GM21381 (cell line): Measurements from ENCODE around the gene C1orf226.

Source experiments
- ATAC-seq: cut with Tn5 transposase; IDR thresholded peaks from one replicate; pipeline ENCODE4 v1.9.1; 2021; ENCODE audit warnings: mild to moderate bottlenecking, moderate library complexity; ENCODE audit not compliant: unreplicated experiment

The C1orf226 gene

GRCh38 chr1:162384116-162384515, 2.6 kb downstream of the C1orf226 start:
- ATAC-seq: no peak

- ATAC-seq: no peak
These were observed 3.2 kb downstream of the C1orf226 start for GRCh38 chr1:162384601-162385279.

DNA sequence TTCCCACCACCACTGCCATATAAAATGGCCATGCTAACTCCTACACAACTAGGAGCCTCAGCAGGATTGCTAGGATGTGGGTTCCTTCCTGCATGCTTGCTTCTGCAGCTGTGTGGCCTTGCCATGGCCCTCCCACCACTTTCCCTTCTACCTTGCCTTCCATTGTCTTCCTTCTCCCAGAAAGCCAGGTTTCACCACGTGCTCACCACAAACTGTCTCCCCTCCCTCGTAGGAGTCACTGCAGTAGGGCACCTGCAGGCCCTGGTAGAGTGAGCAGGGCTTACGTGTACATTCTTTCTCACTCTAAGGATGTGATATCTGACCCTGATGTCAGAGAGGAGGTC, 3.7 kb downstream of the C1orf226 start:
- ATAC-seq: no peak

GRCh38 chr1:162385702-162386101, 4.2 kb downstream of the C1orf226 start:
- ATAC-seq: no peak

DNA sequence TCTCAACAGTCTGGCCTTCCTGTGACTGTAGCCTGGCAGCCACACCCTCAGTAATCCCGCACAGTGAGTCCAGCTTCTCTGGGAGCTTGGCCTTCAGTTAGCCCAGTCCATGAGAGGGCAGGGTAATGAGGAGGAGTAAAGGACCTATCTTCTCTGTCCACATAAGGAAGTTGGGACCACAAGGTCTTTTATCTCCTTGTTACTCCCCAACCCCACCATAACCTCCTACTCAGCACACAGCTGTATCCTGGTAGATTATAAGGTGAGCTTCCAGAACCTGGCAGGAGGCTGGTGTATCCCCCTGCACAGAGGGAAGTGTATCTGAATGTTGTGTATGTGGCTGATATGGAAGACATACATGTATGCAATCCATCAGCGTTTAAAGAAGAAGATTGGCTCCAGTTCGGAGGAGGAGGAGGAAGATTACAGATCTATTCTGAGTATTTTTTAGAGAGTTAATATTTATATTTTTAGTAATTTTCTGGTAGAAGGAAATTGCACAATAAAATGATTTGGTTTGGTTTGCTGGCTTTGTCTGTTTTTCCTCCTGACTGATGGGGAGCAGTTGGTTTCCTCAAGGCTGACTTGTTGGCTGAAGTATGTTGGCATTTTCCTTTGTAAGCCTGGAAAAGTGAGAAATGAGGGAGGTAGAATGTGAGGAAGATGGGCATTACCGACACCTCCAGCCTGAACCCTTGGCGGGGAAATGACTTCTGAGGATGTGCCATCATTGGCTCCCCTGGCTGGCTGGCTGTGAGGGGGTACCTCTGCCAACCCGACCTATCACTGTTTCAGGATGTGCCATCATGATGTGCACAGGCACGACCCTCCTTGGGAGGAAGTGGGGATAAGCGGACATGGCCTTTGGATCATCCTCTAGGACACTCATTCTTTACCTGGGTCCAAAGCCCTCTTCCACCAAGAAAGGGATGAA, 5.0 kb downstream of the C1orf226 start:
- ATAC-seq: no peak

DNA sequence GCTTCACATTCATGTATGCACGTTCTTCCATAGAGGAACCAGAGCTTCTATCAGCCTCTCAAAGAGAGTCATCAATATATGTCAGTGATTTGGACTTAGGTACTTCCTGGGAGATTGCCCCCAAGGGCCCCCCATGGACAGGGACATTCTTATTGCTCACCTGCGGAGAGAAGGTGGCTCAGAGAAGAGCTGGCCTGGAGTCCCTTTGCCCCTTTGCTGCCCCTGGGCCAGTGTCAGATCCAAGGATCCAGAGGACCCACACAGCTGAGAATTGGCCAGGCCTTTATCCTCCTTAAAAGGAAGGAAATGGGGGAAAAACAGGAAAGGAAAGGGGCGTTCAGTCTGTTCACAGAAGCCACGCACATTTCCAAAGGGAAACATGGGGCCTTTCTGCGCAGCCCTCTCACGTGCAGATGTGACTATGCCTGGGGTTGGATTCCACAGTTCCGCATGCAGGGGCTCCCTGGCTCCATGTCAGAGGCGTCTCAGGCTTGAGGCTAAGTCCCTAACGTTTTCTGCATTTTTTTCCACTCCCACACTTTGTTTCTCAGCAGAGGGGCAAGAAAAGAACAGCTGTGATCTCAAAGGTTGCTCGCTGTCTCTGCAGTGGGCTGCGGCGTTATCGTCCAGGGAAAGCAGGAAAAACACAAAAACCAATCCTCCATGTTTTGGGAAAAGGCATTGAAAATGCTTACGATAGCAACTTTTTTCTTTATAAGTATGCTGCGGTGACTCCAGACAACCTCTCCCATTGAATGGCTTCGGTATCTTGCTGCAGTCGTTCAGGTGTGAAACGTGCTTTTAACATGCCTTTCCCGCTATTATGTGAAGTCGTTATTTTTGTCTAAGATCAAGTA, 5.9 kb downstream of the C1orf226 start:
- no peak for ATAC-seq

GRCh38 chr1:162388083-162388594, 6.6 kb downstream of the C1orf226 start:
- no peak for ATAC-seq

GRCh38 chr1:162388615-162389014, 7.1 kb downstream of the C1orf226 start:
- ATAC-seq: no peak

GRCh38 chr1:162389021-162389818, 7.7 kb downstream of the C1orf226 start:
- ATAC-seq: no peak

DNA sequence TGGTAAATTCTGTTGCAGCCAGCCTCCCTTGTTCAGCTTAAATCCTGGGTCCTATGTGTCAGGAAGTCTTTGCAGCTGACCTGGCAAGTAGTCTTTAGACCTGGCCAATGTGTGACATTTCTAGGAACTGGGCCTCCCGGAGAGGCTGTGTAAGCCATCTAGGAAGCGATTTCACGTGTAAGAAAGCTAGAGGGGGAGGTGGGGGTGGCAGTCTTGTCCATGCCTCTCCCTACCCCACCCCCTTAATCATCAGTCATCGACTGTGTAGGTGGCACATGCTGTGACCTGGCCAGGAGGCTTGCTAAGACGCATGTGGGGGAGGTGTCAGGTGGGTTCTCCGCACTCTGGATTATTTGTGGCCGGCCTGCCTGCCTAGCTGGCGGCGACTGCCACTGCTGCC, 8.4 kb downstream of the C1orf226 start:
- no peak for ATAC-seq

- ATAC-seq: no peak
These were observed 9.1 kb downstream of the C1orf226 start for GRCh38 chr1:162390396-162391185.

DNA sequence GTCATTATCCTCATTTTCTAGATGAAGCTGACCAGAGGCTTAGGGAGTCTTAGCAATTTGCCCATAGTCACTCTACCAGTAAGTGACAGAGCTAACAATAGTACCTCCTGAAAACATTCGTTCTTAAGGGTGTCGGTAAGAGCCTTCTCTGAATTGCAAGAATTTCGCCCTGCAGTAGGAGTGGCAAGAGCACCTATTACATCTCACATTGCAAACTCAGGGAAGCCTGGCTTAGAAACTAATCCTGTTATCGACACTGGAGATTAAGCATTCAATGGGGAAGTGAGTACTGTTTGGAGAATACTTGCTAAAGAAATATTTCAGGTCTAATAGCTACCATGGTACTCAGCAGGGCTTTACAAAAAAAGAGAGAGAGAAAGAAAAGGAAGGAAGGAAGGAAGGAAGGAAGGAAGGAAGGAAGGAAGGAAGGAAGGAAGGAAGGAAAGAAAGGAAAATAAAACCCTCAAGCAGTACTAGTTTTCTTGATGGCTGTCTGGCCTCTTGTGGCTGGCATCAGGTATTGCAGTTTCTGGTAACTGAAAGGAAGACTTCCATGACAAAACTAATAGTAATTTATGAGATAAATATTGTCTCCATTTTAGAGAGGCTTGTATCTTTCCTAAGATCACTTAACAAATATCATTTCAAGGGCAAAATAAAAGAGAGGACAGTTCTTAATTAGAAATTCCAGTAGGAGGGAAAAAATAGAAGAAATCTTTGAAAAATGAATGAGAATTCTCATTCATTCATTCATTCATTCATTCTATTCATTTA, 10.4 kb downstream of the C1orf226 start:
- no peak for ATAC-seq

DNA sequence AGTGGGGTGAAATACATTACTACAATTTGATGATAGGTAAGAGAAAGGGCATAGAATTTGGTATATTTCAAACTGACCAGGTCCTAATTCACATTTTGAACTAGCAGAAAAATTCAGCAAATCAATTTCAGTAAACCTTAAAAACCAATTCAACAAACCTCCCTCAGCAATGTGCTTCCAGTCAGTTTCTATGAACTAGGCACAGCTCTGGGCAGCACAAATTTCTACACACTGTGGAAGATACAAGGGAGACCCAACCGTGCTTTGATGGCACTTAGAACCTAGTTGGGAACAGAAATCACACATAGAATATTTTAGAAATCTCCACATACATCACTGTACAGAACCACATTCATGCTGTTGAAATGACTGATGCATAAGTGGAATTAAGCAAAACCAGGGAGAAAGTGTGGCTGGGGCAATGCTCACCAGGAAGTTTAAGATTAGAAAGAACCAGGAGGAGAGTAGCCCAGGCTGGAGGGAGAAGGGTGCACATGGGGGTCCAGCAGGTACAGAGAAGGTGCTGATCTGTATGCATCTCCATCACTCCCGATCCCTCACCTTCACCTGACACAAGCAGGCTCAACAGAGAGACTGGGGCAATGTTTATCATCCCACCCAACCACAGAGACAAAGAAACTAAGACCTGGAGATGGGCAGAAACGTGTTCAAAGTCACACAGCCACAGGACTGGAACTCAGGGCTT, 14.8 kb downstream of the C1orf226 start:
- no peak for ATAC-seq

DNA sequence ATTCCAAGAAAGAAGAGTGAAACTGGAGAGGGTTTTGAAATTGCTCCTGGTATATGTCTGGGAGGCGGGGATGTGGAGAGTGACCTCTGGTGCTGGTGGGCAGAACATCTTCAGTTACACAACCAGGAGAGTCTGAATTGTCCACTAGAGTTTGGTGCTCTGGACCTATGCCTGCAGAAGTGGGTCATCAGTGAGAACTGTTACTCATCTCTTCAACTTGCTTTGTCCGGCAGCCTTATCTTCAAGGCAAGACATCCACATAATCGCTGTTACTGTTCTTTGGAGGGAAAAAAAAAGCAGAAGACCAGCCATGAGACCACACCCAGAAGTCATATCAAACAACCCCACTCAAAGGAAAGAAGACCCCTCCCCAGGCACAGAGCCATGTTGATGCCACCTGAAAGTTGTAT, 15.5 kb downstream of the C1orf226 start:
- ATAC-seq: no peak

DNA sequence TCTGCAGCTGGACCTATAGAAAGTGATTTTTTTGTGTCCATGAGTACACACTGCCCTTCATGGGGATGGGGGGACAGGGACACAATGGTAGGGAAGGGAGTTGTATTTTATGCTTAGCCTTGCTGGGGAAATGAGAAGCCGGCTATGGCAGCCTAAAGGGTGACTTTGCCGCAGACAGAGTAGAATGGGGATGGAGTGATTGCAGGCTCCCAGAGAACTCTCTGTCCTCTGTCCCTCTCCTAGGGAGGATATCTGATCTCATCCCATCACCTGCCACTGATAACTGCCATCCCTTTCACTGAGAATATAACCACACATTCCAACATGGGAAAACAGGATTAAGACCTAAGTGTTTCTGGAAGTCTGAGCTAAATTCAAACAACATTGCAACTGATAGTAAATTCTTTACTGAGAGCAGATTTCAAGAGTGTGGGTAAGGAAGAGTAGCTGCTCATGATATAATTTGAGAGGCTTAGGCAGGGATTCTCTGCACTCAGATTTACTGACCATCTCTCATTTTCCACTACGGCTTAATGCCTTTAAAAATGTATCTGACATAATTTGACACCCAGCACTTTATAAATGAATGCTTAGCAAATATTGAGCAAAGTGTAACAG, 16.5 kb downstream of the C1orf226 start:
- ATAC-seq: no peak

GRCh38 chr1:162398999-162399580, 17.6 kb downstream of the C1orf226 start:
- no peak for ATAC-seq

DNA sequence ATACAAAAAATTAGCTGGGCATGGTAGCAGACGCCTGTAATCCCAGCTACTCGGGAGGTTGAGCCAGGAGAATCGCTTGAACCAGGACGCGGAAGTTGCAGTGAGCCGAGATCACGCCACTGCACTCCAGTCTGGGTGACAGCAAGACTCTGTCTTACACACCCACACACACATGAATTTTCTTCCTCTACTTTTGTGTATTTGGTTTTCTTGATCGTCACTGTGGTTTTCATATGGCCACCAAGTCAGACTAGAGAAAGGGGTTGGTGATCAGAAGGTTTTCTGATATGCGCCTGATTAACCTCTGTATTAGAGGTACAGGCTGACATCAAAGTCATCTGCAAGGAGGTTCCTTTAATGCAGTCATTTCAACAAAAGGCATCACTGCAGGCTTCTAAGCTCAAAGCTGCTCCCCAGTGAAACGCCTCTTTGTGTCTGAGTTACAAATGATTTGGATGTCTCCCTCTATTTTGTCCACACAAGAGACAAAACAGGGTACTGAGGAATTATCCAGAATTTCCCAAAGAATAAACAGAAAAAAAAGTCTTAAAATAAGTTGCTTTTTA, 19.3 kb downstream of the C1orf226 start:
- ATAC-seq: no peak
